Right renal pelvis (tissue), 4 donors: ENCODE measurements around the gene TMEM135. TPM values are rescaled to one million over a fixed set of nuclear protein-coding genes. Genes with fewer than 3 reads are reported as not detected.

Experiments used
- DNase-seq, 4 donors: peaks; one replicate each; pipeline ENCODE4 v3.0.0-alpha.2; 2013; ENCODE audit warnings: low read depth in 4 of 4, low spot score in 3 of 4, missing footprints in 1 of 4
- polyA plus RNA-seq, 4 donors: library from polyadenylated mRNA; unstranded; fragments of 120-200 nt; gene quantifications; one replicate each; pipeline ENCODE4 v1.2.1, GENCODE V29; 2013; ENCODE audit not compliant: insufficient read length in 4 of 4

TMEM135 gene
- polyA plus RNA-seq, 4 donors = 34.3 to 38.7 (median 37.0) TPM

DNA sequence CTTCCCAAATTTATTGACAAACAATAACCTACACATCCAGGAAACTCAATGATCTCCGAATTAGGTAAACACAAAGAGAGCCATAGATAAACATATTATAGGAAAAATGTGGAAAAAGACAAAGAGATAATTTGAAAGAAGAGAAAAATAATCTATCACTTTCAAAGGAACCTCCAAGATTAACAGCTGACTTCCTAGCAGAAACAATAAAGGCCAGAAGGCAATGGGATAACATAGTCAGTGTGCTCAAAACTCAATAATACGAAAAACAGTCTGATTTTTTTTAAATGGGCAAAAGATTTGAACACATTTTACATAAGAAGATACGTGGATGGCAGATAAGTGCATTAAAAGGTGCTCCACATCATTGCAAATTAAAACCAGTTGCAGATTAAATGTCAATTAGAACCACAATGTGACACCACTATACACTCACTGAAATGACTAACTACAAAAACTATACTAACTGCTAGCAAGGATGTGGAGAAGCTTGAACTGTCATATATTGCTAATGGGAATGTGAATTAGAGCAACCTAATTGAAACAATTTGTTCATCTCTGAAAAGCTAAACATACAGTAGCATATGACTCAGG, 300.4 kb downstream of the TMEM135 start:
- DNase-seq = no peak

GRCh38 chr11:87339416-87339815, 301.7 kb downstream of the TMEM135 start:
- no peak for DNase-seq

DNA sequence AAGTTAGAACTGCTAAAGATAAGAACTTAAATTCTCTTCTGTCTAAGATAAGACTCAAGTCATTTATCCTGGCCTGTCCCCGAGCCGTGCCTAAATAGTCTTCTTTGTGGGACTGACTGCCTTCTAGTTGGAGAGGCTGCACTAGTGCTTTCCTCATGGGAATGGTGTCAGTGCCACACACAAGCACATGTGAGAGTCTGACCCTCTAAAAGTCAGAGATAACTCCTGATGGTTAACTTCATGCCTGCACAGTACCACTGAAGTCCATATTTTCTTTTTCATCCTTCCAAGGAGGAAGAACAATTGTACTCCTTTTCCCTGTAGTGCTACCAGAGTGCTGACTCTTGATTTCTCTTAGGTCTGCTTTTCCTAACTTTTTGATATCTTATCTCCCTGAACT, 309.7 kb downstream of the TMEM135 start:
- no peak for DNase-seq

- no peak for DNase-seq
Observed at GRCh38 chr11:87347854-87348253, 310.1 kb downstream of the TMEM135 start.

DNA sequence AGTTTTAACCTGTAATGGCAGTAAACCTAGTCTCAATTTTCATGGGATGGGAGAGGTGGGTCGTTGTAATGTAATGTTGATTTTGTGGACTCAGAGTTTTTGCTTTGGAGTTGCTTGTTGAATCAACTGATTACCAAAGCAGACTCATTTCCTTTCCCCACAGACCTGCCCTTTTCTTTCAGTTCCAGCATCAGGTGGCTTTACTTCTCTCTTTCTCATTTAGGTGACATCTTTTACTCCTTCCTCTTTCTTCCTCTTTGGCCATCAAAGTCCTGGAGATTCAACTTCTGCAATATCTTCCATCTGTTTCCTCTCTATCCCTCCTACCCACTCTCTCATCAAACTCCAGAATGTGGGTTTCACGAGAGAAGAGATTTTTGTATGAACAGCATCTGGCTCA, 313.9 kb downstream of the TMEM135 start:
- no peak for DNase-seq

DNA sequence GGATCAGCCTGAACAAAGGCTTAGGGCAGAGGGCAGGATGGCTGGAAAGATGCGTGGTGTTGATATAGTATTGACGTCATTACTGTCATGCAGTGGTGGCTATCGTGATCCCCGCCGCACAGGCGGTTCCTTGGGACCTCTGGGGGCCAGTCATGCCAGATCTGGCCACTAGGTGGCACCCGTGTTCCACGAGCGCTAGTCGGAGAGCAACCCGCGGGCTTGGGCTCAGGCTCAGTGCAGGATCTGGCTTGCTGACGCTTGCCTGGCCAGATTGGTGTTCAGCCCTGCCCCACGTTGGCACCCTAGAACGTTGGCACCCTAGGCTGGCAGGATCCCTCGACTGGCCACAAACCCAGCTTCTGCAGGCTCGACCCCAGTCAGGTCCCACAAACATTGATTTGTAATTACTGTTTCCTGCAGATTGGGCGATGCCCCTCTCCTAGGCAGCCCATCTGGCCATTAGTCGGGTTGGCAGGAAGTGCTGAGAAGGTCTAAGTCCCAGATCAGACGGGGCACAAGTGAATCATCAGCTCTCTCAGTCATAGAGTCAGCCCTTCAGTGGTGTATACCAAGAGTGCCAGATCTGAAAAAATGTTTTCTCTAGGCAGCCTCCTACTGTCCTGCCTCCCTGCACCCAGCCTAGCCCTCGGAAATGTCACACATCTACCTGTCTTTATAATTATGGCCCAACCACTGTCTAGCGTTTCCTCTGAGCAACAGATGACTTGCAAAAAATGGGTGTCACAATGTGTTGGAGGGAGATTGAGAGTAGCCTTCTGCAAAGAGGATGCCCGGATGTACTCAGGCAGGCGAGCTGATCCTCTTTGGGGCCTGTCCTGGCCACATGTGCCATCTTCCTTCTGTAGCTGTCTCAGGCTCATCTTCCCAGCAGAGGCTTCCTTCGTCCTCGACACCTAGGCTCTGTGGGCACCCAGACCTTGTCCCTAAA, 315.3 kb downstream of the TMEM135 start:
- peak; percentile 50 to 77 (median 58) for DNase-seq

DNA sequence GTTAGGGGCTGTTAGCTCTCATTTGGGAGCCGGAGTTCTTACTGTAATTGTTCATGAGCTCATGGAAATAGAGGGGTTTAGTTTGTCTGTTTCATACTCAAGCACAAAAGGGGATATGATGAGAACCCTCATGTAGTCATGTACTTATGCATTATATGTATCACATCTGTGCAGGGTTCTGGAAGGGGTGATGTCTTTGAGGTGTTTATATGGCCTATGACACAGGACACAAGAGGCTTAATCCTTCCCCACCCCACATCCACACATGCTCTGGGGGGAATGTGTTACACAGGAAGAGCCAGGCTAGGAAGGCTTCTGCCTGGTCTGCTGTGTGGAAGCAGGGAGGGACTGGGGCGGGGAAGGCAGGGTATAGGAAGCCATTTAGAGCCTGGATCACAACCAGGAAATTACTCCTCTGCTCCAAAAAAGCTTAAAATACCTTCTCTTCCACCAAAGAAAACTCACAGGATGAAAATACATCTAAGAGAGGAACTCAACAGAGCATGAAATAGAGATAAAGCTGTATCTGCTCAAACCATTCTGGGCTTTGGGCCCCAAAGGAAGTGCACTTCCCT, 316.1 kb downstream of the TMEM135 start:
- no peak for DNase-seq

- DNase-seq = no peak
Observed at GRCh38 chr11:87355596-87355995, 317.9 kb downstream of the TMEM135 start.

GRCh38 chr11:87356428-87356827, 318.7 kb downstream of the TMEM135 start:
- DNase-seq = no peak

DNA sequence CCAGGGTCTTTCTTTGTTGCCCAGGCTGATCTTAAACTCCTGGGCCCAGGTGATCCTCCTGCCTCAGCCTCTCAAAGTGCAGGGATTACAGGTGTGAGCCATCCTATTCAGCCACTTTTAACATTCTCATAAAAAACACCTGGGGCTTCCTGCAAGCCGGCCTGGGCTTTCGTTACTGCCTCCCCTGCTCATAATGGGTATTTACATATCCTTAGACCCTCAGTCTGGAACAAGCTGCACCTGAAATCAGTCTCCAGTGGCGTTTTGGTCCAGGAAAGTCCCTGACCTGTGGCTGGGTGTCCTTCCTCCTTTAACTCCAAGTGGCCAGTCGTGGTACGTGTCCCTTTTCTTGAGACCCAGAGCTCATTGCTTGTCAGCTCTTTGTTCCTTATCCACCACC, 320.7 kb downstream of the TMEM135 start:
- DNase-seq = no peak

- DNase-seq = no peak
Observed at GRCh38 chr11:87359401-87359800, 321.7 kb downstream of the TMEM135 start.

GRCh38 chr11:87361891-87362290, 324.2 kb downstream of the TMEM135 start:
- no peak for DNase-seq

DNA sequence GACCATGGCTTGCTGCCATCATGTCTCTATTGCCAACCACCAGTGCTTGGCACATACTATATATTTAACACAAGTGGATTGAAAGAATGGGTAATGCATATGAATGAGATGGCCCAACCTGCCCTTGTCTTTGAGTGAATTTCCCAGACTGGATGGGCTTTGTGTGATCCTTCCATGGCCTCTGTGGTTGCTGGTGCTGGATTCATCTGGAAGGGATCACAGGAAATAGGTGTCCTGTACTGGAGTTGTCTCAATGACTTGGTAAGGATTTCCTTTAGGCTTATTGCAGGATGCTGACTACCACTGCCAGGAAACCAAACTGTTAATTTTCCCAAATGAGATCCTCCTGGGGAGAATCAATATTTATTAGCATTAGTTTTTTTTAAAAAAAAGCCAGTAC, 328.6 kb downstream of the TMEM135 start:
- no peak for DNase-seq

GRCh38 chr11:87366763-87367405, 329.1 kb downstream of the TMEM135 start:
- DNase-seq = no peak

DNA sequence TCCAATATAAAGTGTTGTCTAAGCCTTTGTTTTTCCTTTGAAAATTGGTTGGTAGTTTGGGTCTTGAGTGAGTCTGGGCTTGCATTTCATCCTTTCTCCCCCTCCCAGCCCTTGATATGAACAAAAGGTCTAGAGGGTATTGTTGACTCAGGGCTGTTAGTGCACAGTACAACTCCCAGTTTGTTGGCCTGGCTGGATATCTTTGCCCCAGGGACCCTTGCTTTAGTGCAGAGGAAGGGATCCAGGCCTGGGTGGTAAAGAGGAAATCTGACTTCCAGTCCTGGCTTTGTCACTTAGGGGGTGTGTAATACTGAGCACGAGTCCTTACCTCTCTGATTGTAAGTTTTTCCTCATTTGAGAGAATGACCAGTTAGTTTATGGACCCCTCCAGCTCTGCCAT, 330.4 kb downstream of the TMEM135 start:
- no peak for DNase-seq

- DNase-seq = no peak
Observed at GRCh38 chr11:87368858-87369480, 331.2 kb downstream of the TMEM135 start.

GRCh38 chr11:87369888-87370287, 332.2 kb downstream of the TMEM135 start:
- DNase-seq = no peak

- DNase-seq = no peak
Observed at GRCh38 chr11:87372065-87372464, 334.3 kb downstream of the TMEM135 start.
